Fibroblast of villous mesenchyme (primary cell): Measurements from ENCODE around the gene CD2AP. TPM values are rescaled to one million over a fixed set of nuclear protein-coding genes. Genes with fewer than 3 reads are reported as not detected.

Source experiments
- DNase-seq: peaks from one replicate; pipeline ENCODE4 v3.0.0-alpha.2; 2010; ENCODE audit warnings: low read depth
- H3K4me3 ChIP-seq: 2 replicates; pipeline ENCODE4 v1.5.1; 2011; ENCODE audit warnings: low read depth, mild to moderate bottlenecking, low read length
- total RNA-seq: library from RNA; depleted of rRNA; stranded (reverse); fragments of >200 nt; gene quantifications from 2 replicates; pipeline ENCODE4 v1.2.3, GENCODE V29; 2012
- TF ChIP-seq, protein P1 (sequence below): IDR thresholded peaks from 2 replicates; pipeline ENCODE4 v1.5.1; 2012; ENCODE audit warnings: low read depth, mild to moderate bottlenecking, low read length; ENCODE audit not compliant: insufficient read depth

The CD2AP gene
- total RNA-seq, 1 donor: 41.0 TPM

DNA sequence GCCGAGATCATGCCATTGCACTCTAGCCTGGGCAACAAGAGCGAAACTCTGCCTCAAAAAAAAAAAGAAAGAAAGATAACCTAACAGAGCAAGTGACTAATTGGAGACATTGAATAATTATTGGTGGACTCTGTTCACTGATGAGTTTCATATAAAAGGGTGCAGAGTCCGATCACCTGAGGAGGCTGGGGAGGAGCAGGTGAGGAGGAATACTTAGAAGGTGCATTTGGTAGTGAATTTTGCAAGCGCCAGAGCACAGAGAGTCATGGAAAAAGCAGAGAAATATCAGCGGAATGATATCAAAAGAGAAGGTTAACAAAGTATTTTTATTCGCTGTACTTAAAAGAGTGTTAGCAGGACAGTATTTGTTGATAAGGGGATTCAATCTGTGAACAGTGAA lies 44.4 kb downstream of the CD2AP start:
- no peak overlapping the region for H3K4me3 ChIP-seq
- TF ChIP-seq, protein P1, sequence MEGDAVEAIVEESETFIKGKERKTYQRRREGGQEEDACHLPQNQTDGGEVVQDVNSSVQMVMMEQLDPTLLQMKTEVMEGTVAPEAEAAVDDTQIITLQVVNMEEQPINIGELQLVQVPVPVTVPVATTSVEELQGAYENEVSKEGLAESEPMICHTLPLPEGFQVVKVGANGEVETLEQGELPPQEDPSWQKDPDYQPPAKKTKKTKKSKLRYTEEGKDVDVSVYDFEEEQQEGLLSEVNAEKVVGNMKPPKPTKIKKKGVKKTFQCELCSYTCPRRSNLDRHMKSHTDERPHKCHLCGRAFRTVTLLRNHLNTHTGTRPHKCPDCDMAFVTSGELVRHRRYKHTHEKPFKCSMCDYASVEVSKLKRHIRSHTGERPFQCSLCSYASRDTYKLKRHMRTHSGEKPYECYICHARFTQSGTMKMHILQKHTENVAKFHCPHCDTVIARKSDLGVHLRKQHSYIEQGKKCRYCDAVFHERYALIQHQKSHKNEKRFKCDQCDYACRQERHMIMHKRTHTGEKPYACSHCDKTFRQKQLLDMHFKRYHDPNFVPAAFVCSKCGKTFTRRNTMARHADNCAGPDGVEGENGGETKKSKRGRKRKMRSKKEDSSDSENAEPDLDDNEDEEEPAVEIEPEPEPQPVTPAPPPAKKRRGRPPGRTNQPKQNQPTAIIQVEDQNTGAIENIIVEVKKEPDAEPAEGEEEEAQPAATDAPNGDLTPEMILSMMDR: no peak

DNA sequence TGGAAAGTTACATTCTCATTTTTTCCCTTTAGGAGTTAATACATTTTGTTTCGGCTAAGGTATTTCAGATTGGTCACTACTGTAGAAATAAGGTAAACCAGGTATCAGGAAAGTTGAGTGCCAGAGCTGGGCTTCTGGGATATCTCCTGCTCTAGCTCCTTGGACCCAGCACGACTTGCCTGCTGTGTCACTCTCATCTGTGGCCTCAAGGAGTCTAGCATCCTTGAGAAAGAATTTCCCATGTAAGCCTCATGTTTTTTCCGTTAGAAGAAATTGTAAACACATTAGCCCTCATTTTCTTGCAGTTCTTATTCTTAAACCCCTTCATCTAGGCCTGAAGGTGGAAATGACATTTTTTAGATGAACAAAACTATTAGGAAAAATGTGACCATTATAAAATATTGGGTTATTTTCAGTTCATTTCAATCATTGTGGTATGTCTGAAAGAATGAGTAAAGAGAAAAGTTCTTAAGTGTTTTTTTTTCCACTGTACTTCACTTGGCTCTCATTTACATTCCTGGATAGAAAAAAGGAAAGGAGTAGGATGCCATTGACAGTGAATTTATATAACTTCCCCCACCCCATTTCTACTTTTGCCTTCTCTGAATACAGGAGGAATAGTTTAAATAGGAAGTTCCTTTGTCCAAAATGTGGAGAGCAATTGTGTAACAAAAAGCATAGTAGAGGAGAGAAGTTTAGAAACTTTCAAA lies 46.7 kb downstream of the CD2AP start:
- H3K4me3 ChIP-seq: no peak overlapping the region
- no peak for DNase-seq
- TF ChIP-seq, protein P1: no peak

More for the DNA sequence above, 44.4 kb downstream of the CD2AP start:
- no peak for DNase-seq

DNA sequence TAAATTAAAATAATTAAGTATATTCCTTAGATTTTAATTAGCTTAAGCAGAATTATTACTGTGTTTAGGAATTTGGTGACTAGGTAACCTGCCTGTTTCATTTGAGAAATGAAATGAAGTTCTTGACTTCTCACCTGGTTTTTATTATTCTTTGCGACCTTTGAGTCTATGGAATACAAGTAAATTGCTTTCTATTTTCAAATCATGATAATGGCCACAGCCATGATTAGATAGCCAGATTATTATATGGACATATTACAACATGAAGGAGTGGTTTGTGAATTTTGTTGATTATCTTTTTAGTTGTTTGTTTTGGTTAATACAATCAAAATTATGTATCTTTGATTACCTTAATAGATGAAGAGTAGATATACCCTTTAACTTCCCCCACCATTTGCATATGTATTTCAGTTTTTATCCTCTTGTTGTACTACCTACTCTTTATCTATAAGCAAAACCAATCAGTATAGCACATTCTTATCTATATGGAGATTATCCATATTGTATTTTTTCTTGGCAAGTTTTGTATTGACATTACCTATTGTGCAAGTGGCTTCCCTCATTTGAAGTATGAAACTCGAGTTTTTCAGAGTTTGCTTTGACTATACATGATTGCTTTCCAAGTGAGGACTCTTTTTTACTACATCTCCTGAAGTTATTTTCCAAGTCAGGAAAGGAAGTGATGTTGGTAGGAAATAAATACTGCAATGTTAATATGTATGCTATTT lies 47.9 kb downstream of the CD2AP start:
- no peak overlapping the region for H3K4me3 ChIP-seq
- DNase-seq: no peak
- TF ChIP-seq, protein P1: no peak

DNA sequence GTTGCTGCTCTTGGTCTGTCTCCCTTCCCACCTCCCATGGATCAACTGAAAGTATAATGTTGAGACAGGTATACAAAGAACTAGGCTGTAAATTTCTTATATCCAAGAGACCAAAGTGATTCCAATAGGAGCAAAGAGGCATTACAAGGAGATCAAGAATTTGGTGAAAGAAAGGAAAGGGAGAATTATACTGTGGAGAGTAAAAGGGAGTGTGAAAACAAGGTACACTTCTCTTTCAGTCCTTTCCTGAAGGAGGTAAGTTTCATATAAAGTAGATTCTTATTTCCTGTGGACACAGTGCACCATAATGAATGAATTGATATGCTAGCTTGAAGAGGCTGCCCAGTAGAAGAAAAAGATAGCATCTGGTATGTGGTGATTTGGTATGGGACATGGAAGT lies 49.7 kb downstream of the CD2AP start:
- no peak for DNase-seq
- H3K4me3 ChIP-seq: no peak overlapping the region
- TF ChIP-seq, protein P1: no peak

DNA sequence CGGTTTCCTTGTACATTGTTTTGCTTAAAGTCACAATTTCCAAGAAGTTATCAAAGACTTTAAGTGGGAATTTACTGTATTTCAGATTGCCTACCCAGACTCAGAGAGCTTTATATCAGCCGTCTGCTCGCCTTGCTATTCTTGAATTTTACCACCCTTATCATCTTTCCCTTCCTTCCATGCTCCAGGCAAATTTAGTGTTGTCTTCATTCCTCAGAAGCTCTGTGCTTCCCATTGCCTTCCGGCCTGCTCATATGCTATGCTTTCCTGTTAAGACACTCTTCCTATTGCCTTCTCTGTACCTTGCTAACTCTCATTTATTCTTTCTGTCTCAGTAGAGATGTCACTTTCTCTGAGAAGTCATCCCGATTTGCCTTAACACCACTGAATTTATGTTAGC lies 52.1 kb downstream of the CD2AP start:
- DNase-seq: no peak
- TF ChIP-seq, protein P1: no peak
- H3K4me3 ChIP-seq: no peak overlapping the region

DNA sequence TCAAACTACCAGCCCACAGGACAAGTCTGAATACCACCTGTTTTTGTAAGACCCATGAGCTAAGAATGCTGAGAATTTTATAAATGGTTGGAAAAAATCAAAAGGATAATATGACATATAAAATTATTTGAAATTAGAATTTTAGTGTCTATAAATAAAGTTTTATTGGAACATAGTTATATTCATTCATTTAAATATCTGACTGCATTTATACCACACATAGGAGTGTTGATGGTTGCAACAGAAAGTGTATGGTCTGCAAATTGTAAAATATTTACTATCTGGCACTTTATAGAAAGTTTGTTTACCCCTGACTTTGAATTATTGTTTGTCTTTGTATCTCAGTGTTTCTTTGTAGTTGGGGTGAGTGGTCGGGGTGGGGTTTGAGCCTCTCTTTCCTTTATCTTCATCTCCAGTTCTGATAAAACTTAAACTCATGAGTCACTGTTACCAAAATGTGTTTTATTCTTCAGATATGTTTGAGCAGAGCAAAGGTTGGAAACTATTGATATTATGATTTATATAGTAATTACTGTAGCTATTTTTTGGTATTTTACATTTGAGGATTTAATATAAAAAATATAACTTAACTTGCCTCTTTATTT lies 55.5 kb downstream of the CD2AP start:
- TF ChIP-seq, protein P1: no peak
- DNase-seq: no peak
- no peak overlapping the region for H3K4me3 ChIP-seq
